ENCODE data around the gene GRAP2. TPM values are rescaled to one million over a fixed set of nuclear protein-coding genes. Genes with fewer than 3 reads are reported as not detected.

The GRAP2 gene
- total RNA-seq, 4 donors from 2014 or later, result 3.8 to 10.5 (median 4.3) TPM

DNA sequence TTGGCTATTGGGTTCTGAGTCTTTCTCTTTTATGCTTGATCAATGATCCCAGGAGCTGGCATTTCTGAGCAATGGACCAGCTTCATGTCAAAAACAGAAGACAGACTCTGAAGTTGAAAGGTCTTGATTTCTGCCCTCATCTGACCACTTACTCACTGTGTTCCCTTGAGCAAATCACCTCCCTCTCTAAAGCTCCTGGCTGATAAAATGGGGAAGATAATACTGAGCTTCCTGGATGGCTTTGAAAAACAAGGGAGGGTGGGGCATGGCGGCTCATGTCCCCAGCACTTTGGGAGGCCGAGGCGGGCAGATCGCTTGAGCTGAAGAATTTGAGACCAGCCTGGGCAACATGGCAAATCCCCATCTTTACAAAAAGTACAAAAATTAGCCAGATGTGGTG lies 100.2 kb downstream of the GRAP2 start:
- no peaks in the 10 kb centered on the region for H3K9me3 ChIP-seq
- H3K27ac ChIP-seq, result peak overlapping the region in 3 of 4 donors; percentile 45 to 97 (median 76)
- peaks cover 0 to 65% (median 35%) of the 10 kb centered on the region in 4 donors for H3K4me1 ChIP-seq
- H3K4me3 ChIP-seq, result no peak overlapping the region
- TF ChIP-seq, protein P1, sequence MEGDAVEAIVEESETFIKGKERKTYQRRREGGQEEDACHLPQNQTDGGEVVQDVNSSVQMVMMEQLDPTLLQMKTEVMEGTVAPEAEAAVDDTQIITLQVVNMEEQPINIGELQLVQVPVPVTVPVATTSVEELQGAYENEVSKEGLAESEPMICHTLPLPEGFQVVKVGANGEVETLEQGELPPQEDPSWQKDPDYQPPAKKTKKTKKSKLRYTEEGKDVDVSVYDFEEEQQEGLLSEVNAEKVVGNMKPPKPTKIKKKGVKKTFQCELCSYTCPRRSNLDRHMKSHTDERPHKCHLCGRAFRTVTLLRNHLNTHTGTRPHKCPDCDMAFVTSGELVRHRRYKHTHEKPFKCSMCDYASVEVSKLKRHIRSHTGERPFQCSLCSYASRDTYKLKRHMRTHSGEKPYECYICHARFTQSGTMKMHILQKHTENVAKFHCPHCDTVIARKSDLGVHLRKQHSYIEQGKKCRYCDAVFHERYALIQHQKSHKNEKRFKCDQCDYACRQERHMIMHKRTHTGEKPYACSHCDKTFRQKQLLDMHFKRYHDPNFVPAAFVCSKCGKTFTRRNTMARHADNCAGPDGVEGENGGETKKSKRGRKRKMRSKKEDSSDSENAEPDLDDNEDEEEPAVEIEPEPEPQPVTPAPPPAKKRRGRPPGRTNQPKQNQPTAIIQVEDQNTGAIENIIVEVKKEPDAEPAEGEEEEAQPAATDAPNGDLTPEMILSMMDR (IDR thresholded peaks at IDR 0.05), result no peak
- TF ChIP-seq EP300 (IDR thresholded peaks at IDR 0.05) (no peak), POLR2A (IDR thresholded peaks at IDR 0.05) (no peak)
- 94 to 96% methylated on average over 4 of the region's 4 CpGs for WGBS, 2 donors
- H3K27me3 ChIP-seq, result no peaks in the 10 kb centered on the region
- no peaks in the 10 kb centered on the region for H3K36me3 ChIP-seq
- DNase-seq (ENCODE audit: low spot score in 2 of 2), result no peak

DNA sequence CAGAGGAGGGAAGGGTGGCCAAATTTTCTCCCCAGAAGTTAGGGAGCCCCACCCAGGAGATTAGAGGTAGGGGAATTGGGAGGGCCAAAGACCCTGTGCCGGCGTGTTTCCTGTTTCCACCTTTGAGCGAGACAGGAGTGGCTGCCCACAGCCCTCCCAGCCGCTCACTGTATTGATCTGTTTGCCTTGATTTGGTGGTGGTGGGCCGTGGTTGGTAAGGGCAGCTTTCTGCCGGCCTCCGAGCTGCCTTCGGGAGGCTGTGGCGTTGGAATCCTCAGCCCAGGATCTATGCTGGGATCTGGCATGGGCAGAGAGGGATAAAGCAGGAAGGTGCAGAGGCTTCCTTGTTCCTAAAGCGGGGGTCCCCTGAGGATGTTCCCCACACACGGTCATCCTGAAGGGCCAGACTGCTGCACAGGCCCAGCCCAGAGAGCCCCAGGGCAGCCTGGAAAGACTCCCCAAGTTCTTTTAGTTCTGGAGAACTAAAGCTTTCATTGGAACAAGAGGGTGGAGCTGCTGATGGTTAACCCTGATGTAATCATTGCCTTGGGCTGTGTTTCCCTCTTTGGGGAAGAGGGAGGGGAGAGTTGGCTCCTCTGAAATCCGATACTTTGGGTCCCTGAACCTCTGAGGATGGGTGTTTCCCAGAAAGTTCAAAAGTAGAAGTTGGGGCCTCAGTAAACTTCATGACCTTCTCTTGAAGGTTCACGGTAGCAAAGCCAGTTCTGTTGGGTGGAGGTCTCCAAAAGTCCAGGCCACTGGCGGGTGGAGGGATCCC lies 101.1 kb downstream of the GRAP2 start:
- DNase-seq (ENCODE audit: low spot score in 2 of 2), result no peak
- Histone ChIP-seq H3K4me1 (peaks cover 0 to 66% (median 34%) of the 10 kb centered on the region in 4 donors), H3K4me3 (no peak overlapping the region), H3K27ac (peak overlapping the region; percentile 37 to 97 (median 60)), H3K27me3 (no peaks in the 10 kb centered on the region), H3K9me3 (no peaks in the 10 kb centered on the region), H3K36me3 (no peaks in the 10 kb centered on the region)
- TF ChIP-seq, protein P1 (IDR thresholded peaks at IDR 0.05), result no peak
- peak in 1 of 2 donors; percentile 42 for TF ChIP-seq EP300 (IDR thresholded peaks at IDR 0.05)
- TF ChIP-seq POLR2A (IDR thresholded peaks at IDR 0.05), result no peak
- 61 to 63% methylated on average over 9 to 14 of the region's 14 CpGs for WGBS, 2 donors

DNA sequence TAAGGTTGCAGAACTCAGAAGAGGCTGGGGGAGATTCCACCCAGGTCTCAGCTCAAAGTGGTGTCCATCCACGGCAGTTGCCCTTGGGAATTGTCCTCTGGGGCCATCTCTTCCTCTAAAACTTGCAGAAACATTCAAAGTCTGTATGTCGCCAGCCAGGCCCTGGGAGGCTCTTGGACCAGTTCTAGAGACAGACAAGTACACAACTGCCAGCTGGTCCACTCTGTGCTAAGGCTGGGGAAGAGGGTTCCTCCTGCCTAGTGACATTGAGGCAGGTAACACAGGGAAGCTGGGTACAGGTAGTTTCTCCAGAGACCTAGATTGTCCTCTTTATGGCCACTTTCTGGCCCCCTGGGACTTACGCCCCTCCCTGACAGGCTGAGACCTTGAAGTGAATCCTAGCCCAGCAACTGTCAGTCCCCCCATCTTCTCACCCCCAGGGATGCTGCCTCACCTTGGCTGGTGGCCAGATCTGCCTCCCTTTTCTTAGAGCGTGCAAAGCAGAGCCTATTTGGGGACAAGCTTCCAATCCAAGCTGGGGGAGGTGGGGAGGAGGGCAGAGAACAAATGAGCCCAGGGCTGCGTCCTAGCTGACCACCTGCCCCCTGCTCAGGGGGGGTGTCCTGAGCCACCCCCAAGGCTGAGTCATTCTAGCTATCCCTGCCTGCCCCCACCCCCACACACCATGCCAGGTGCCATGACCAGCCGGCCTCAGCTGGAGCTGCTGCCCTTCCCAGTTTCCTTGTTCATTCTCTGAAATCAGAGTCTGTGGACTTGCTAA lies 102.2 kb downstream of the GRAP2 start:
- TF ChIP-seq EP300 (IDR thresholded peaks at IDR 0.05) (no peak), POLR2A (IDR thresholded peaks at IDR 0.05) (no peak)
- TF ChIP-seq, protein P1 (IDR thresholded peaks at IDR 0.05), result no peak
- Histone ChIP-seq H3K4me1 (peaks cover 0 to 55% (median 22%) of the 10 kb centered on the region in 4 donors), H3K36me3 (no peaks in the 10 kb centered on the region), H3K4me3 (no peak overlapping the region), H3K27me3 (no peaks in the 10 kb centered on the region), H3K27ac (peak overlapping the region; percentile 2 to 97 (median 43)), H3K9me3 (no peaks in the 10 kb centered on the region)
- no peak for DNase-seq (ENCODE audit: low spot score in 2 of 2)
- 71 to 75% methylated on average over 6 of the region's 6 CpGs for WGBS, 2 donors

DNA sequence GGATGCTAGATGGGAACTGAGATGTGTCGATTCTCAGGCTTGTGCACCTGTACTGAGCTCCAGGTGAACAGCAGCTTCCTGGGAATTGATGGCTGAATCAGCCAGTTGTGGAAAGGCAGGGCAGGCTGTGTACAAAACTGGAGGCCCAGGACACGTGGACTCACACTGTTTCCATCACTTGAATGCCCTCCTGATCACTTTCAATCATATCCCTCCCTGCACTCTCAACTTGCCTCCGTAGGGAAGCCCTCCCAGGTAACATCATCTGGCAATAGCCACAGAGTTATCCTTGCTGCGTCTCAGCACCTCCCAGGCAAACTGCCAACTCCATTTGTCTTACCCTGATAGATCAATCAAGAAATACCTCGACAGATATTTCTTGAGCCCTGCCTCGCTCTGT lies 104.0 kb downstream of the GRAP2 start:
- Histone ChIP-seq H3K27ac (peak overlapping the region in 1 of 4 donors; percentile 2), H3K36me3 (no peaks in the 10 kb centered on the region), H3K4me1 (peaks cover 0 to 52% (median 7%) of the 10 kb centered on the region in 4 donors), H3K9me3 (no peaks in the 10 kb centered on the region), H3K4me3 (no peak overlapping the region), H3K27me3 (peaks cover 0 to 10% of the 10 kb centered on the region in 2 donors)
- TF ChIP-seq EP300 (IDR thresholded peaks at IDR 0.05), result no peak
- TF ChIP-seq, protein P1 (IDR thresholded peaks at IDR 0.05), result no peak
- no peak for TF ChIP-seq POLR2A (IDR thresholded peaks at IDR 0.05)
- 79 to 84% methylated on average over 6 of the region's 6 CpGs for WGBS, 2 donors
- no peak for DNase-seq (ENCODE audit: low spot score in 2 of 2)

DNA sequence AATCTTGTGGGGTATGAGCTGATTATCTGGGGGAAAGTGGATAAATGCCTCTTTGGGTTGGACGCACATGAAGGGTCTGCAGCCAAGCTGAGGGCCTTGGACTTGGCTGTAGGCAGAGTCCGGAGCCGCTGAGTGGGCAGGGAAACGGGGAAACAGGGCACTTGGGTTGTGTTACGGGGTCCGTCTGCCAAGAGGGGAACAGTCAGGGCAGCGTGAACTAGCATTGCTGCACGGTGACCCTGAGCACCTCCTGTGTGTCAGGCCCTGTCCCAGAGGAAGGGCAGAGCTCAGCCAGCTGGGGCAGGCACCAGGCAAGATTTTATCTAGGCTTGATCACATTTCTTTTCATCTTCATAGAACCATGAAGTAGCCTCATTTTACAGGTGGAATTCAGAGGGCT lies 105.8 kb downstream of the GRAP2 start:
- Histone ChIP-seq H3K27me3 (peaks cover 0 to 15% of the 10 kb centered on the region in 2 donors), H3K36me3 (no peaks in the 10 kb centered on the region), H3K4me3 (no peak overlapping the region), H3K9me3 (no peaks in the 10 kb centered on the region), H3K27ac (peak overlapping the region in 1 of 4 donors; percentile 77), H3K4me1 (peaks cover 0 to 47% (median 5%) of the 10 kb centered on the region in 4 donors)
- 55 to 59% methylated on average over 8 of the region's 8 CpGs for WGBS, 2 donors
- DNase-seq (ENCODE audit: low spot score in 2 of 2), result no peak
- TF ChIP-seq, protein P1 (IDR thresholded peaks at IDR 0.05), result no peak
- TF ChIP-seq EP300 (IDR thresholded peaks at IDR 0.05), result no peak
- no peak for TF ChIP-seq POLR2A (IDR thresholded peaks at IDR 0.05)
